HG03095 (cell line): ENCODE measurements around the gene FOXI1.

Source experiments
- ATAC-seq: cut with Tn5 transposase; IDR thresholded peaks from one replicate; pipeline ENCODE4 v1.9.1; 2021; ENCODE audit warnings: moderate library complexity; ENCODE audit not compliant: unreplicated experiment

FOXI1 gene

DNA sequence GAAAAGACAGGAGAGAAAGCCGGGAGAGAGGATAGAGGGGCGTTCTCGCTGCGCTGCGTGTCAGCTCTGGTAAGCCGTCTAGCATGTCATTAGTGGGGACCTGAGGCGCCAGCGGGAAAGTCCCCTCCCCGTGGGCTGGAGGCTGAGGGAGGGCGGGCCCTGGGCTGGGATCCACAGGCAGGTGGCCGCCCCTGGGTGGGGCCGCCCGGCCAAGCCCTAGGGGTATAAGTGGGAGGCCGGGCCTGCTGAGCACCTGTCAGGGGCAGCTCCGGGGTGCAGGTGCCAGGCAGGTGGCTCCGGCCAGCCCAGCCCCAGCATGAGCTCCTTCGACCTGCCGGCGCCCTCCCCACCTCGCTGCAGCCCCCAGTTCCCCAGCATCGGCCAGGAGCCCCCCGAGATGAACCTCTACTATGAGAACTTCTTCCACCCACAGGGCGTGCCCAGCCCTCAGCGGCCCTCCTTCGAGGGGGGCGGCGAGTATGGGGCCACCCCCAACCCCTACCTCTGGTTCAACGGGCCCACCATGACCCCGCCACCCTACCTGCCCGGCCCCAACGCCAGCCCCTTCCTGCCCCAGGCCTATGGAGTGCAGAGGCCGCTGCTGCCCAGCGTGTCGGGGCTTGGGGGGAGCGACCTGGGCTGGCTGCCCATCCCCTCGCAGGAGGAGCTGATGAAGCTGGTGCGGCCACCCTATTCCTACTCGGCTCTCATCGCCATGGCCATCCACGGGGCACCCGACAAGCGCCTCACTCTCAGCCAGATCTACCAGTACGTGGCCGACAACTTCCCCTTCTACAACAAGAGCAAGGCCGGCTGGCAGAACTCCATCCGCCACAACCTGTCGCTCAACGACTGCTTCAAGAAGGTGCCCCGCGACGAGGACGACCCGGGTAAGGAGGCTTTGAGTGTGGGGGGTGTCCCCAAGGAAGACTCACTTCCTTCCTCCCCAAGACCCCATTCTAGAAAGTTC is at the start of gene FOXI1:
FOXI1 (plus strand) TSS at position 256 of the 970 bp plus-strand sequence; CDS start at position 317, 61 bp downstream.
- no peak for ATAC-seq

DNA sequence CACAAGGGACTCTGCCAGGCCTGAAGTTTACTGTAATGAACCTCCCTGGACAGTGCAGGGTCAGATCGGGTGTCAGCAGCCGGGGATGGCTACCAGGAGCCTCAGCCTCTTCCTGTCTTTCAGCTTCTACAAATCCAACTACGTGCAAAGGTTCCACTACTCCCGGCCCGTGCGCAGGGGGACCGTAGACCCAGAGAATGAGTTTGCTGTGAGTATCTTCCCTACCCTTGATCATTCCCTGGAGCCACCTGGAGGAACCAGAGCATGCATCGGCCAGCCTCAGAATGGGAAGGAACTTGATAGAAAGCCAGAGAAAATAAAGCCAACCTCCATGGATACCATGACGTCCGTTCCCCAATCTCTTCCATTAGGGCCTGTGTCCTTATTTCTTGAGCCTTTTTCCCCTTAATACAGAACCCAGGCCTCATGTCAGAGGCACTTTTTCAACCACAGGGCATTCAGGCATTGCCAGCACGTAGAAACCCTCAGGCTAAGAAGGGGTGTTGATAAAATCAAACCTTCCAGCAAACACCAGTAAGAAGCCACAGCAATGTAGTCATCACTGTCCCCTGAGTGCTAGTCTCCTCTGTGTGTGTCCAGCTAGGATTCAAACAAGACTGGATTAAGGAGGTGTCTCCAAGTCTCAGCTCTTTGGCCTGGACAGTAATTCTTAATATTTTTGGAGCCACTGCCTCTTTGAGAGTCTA is 49.0 kb upstream of the FOXI1 start:
- no peak for ATAC-seq

DNA sequence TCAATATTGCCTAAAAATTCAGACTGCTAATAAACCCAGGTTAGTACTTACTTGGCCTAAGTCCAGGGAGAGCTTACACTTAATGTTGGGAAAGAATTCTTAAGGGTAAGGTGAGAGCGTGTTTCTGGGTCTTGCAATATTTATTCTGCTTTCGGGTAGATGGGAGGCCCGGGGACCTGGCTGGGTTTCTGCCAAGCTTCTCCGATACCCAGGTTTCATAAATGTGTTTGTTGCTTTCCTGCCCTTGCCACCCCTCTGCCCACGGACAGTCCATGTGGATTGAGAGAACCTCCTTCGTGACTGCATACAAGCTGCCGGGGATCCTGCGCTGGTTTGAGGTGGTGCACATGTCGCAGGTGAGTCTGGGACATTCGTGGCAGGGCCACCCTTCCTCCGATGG is 48.4 kb upstream of the FOXI1 start:
- no peak for ATAC-seq

DNA sequence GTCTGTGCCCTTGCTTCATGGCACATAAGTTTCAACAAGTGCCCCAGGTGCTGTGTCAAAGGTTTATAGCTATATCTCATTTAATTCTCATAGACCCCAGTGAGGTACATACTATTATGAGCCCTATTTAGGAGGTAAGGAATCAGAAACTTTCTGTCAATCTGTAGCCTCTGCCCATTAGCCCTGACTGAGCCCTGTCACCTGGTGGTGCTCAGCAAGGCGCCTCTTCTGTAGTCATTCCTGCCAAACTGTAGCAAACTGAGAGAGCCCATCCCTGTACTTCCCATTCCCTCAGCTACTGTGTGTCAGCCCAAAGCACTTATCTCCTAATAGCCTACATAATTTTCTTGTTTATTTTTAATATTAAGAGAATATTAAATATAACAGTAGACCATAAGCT is 46.5 kb upstream of the FOXI1 start:
- no peak for ATAC-seq

DNA sequence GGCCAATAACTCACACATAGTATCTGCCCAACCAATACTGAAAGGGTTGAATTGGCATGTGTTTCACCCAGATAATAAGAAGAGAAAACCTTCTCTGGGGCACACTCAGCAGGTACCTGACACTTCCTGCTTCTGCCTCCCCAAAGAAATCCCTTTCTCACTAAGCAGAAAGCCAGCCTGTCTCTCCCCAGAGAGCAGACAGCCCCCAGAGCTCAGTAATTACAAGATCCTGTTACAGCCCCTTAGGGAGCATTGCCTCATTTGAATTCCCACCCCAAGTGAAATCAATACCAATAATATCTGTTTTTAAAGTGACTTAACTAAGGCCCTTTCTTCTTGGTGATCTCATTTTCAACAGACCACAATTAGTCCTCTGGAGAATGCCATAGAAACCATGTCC is 38.5 kb upstream of the FOXI1 start:
- ATAC-seq, result no peak

DNA sequence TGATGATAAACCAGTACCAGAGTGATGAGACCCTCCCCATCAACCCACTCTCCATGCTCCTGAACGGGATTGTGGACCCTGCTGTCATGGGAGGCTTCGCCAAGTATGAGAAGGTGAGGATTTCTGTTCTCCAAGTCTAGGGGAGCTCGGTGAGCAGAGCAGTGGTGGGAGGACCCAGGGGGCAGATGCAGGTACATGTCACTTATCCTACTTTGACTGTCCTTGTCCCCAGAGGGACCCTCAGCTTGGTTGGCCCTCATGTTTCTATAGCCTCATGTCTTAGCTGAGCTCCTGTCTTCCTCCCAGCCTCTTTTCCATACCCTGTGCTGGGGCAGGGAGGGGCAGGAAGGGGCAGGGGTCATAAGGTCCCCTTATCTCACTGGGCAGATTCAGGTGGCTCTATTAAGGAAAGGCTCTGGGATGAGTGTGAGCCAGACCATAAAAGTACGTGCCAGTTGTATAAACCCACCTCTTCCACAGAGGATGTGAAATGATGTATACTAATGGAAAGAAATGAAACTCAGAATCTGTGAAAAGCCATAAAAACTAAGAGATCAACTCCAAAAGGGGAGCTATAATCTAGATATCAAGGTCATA is 38.0 kb upstream of the FOXI1 start:
- ATAC-seq, result no peak

DNA sequence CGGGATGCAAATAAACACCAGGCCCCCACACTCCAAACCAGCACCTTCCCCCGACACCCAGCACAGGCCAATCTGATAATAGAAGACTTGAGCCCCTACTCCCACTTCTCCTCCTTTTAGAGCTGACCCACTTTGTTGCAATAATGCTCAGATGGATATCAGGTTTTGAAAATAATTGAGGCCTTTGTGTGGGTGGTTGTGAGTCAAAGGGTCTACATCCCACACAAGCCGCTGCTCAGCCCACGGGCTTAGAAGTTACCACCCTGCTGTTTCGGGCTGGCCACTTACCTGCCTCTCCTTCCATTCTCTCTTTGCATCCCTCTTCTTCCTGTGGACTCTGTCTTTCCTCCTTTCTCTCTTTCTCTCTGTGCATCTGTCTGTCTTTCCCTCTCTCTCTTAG is 36.2 kb upstream of the FOXI1 start:
- ATAC-seq, result no peak

DNA sequence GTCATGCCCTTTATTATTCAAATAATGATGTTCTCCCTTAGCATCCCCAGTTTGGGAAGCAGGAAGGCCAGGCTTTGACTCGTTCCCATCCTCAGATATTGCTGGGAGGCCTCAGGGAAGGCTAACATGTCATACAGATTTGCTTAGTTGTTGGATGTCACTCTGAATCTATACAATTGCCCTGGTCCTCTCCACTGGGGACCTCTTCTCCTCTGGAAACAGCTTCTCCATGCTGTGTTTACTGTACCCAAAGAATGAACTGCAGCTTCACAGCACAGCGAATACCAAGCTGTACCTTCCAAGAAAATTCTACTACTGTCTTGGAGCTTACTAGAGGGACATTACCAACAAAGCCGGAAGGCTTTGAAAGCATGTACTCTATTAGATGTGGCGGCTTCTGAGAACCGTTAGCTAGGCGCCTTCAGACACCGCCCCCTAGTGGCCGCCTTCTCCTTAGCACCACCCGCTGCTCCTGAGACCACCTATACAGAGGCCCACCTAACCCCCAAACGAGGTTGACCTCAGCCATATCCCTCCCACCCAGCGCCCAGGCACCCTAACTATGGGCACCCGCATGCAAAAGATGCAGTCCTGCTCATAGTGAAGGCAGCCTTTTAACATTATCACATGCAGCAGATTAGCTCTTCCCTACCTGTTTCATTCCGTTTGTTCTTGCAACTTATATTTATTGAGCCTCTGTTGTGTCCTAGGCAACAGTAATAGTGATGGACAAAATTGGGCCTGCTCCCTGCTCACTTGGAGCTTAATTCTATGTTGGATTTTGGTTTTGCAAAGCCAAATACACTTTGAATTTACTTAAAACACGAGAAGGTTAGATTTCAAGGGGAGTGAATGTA is 34.9 kb upstream of the FOXI1 start:
- no peak for ATAC-seq

DNA sequence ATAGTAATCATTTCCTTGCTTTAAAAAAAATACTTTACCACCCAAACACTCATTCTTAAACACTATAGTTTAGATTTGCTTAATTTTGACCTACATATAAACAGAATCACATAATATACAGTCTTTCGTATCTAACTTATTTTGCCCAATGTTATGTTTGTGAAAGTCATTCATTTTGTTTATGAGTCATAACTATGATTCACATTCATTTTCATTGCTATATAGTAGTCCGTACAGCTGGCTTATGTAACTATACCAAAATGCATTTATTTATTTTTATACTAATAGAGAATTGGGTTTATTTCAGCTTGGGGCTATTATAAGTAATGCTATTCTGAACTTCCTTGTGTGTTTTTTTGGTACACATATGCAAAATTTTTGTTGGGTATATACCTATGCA is 33.9 kb upstream of the FOXI1 start:
- ATAC-seq, result no peak

DNA sequence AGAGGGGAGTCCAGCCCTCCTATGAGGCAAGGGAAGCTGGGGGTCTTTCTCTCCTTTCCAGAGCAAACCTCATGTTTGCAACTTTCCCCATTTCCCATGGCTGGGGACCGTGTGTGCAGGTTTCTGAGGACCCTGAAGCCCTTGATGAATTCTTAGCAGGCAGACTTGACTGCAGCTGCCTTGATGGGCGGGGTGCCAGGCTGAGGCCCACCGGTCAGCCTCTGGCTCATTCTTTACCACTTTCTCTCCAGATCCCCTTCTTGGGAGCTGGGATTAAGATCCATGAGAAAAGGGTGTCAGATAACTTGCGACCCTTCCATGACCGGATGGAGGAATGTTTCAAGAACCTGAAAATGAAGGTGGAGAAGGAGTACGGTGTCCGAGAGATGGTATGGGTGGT is 30.0 kb upstream of the FOXI1 start:
- no peak for ATAC-seq

DNA sequence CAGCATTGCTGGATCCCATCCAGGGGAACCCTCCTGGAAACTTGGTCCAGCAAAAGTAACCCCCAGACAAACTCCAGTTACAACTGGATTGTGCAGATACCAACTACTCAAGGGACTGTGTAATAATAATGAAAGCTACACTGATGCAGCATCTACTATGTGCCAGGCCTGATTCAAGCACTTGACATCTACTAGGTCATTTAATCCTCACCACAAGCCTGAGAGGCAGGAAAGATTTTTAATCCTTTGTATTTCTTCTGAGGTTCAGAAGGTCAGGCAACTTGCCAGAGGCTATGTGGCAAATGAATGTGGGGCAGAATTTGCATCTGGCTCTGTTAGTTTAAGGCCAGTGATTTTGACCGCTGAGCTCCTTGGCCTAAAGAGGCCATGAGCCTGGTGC is 29.5 kb upstream of the FOXI1 start:
- ATAC-seq, result no peak

DNA sequence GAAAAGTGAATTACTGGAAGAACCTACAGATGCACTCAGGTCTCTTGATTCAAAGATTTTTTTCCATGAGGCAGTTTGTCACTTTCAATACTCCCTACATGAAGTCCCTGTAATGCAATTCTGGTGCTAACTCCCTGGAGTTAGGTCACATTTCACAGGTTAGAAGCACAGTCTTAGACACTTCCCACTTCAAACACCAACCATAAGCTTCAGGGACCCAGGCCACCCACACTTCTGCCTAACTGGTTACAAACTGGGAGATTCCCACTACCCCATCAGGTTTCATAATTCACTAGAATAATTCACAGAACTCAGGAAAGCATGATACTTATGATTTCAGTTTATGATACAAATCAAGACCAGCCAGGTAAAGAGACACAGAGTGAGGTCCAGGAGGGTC is 29.0 kb upstream of the FOXI1 start:
- no peak for ATAC-seq

DNA sequence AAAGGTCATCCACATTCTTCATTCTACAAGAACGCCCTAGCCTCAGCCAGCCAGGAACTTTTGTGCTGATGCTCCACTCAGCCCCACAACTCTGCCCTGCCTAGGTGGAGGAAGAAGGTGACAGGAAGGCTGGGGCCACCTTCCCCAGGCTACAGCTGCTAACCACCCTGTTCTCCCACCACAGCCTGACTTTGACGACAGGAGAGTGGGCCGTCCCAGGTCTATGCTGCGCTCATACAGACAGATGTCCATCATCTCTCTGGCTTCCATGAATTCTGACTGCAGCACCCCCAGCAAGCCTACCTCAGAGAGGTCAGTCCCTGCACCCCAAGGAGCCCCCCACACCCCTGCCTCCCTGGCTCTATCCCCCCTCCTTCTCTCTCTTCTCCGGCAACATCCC is 28.2 kb upstream of the FOXI1 start:
- ATAC-seq, result no peak

DNA sequence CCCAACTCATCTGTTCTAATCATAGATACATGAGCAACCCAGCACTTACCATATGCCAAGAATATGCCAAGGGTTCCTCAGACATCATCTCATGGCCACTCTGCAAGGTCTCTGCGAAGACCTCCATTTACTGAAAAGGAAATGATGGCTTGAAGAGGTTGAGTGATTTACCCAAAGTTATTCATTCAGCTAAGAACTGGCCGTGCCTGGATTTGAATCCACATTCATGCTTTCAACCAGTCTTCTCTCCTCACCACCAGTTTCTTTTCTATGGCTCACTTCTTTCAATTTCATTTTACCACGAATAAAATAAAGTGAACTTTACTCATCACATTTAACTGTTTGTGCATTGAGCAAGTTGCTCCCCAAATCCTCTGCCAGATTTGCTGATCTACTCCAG is 27.2 kb upstream of the FOXI1 start:
- no peak for ATAC-seq

DNA sequence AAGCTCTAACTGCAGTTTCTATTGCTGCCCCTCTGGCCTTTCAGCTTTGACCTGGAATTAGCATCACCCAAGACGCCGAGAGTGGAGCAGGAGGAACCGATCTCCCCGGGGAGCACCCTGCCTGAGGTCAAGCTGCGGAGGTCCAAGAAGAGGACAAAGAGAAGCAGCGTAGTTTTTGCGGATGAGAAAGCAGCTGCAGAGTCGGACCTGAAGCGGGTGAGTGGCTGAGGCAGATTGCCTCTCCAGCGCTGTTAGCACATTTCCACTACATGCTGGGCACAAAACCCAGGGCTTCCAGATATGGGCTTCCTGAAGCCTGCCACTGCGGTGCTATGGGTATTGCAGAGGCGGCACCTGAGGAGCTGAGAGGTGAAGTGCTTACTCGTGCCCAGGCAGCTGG is 26.8 kb upstream of the FOXI1 start:
- no peak for ATAC-seq

DNA sequence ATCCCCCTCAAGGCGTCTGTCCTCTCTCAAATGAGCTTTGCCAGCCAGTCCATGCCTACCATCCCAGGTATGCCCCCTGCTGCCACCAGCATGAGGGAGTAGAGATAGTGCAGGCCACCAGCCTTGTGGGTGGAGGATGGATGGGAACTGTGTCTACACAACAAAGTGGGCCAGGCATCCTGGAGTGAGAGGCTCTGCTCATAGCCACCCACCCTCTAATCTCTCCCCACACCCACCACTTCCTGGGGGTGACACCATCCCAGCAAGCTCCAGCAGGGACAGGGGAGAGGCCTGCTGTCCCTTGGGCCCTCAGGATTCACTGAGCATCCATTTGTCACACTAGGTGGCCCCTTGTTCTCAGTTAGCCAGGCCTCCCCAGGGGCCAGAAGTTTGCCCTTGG is 25.5 kb upstream of the FOXI1 start:
- no peak for ATAC-seq

DNA sequence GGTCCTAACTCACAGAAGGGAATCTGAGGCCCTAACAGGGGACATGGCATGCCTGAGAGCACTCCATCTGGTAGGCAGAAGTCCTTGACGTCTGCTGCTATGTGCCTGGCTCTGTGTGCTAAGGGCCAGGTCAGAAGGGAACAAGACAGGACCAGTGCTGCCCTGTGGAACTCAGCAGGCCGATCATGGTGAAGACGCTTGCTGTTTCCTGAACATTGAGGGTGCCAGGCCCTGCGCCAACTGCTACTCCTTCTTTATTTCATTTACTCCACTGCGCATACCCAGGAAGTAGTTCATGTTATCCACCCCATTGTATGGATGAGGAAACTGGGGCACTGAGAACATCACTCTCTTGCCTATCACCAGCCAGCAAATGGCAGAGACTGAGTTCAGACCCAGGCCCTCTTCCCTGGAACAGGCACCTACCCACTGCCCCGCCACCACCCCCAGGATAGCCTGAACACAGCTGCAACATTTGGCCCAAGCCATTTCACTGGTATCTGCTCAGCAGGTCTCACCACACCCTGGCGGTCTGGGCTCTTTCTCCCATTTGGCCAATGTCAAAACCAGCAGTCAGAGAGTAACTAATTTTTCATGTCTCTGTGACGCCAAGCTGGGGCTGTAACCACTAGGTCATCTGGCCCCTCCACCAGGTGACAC is 24.8 kb upstream of the FOXI1 start:
- ATAC-seq, result no peak

DNA sequence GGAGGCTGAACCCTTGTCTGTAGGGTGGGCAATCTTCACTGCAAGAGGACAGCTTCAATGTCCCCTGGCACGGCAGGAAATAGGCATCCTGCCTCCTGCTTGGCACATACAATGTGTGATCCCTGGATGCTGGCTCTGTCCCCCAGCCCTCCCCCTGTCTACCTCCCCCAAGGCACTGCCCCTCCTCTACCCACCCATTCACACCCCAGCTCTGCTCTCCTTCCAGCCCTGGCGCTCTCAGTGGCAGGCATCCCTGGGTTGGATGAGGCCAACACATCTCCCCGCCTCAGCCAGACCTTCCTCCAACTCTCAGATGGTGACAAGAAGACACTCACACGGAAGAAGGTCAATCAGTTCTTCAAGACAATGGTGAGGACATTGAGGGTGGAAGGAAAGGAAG is 24.1 kb upstream of the FOXI1 start:
- ATAC-seq, result no peak

DNA sequence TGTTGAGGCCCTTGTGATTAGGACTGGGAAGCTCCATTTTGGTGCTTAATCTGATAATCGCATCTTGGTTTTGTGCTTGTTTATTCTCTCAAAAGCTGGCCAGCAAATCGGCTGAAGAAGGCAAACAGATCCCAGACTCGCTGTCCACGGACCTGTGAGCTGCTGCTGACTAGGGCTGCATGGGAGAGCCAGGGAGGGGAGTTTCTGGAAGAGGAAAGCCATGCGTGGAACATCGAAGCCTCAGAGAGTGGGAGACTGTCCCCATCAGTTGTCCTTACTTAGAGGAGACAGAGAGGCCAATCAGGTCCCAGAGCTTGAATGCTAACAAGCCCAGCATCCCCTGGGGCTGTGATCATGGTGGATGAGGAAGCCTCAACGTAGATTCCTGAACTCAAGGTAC is 23.0 kb upstream of the FOXI1 start:
- no peak for ATAC-seq

DNA sequence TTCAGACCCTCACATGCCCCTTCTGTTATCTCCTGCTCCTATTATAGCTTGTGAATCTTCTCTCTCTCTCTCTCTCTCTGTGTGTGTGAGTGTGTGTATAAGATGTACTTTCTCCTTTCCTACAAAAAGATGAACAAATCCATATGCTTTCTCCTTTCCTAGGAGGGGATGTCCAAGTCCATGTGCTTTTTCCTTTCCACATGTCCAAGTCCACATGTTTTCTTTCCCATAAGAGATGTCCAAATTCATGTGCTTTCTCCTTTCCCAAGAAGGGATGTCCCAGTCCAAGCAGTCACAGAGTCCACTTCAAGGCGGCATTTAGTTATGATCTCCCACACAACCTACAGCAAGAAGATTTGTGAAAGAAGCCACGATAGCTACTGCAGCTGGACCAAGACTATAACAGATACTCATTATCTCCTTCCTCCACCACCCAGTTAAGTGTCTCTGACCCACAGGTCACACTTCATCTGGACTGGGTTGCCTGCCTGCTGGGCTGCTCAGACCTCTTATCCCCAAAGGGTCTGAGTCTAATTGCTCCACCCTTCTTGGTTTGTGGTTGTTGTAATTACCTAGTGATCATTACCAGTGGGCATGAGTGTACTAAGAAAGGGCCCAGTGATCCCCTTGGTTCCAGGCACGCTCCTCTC is 18.4 kb upstream of the FOXI1 start:
- no peak for ATAC-seq
